ENCODE data around the gene C3orf70.

Gene C3orf70

DNA sequence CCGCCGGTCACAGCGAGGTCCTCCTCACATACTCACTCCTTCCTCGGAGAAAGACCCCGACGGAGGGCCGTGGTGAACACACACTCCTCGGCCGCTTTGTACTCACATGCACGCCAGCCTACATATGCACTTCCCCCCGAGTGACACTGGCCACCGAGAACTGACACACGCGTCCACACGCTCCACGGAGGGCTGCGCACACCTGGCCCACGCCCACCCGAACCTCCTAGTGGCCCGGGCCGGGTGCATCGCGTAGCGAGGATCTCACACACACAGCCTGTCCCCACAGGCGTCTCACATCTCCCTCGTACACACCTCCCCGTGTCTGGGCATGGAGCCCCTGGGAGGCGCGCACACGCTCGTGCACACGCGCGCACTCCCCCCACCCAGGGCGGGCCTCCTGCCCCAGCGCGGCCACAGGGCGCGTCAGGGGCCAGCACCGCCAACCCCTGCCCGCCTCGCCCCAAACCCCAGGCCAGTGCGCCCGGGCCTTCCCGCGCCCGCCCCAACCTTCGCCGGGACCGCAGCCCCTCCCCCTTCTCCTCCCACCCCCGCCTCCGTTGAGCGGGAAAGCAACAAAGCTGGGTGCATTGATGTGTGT, 411 bp upstream of the C3orf70 start:
- H3K4me3 ChIP-seq (ENCODE audit: low read depth, low read length): peak overlapping the region; percentile 75
- CTCF ChIA-PET: interaction anchor here (0.7 kb wide), 1 partner anchor 64 kb away, joined by 4 read pairs; no protein-coding TSS in a partner anchor
- no peaks in the 10 kb centered on the region for H3K36me3 ChIP-seq (ENCODE audit: control insufficient read depth in 2 of 2, insufficient read depth in 1 of 2, low read length in 2 of 2)
- H3K27ac ChIP-seq (ENCODE audit: extremely low read depth, low read depth, low read length): peak overlapping the region; percentile 59; the same call in 1 of the 2 replicates
- POLR2A ChIA-PET: interaction anchor here (0.7 kb wide), 1 partner anchor 310 kb away, joined by 4 read pairs; no protein-coding TSS in a partner anchor
- TF ChIP-seq ZNF335 (tag by site-specific recombination; conservative IDR thresholded peaks at IDR 0.05) (no peak), ZNF19 (tag by site-specific recombination; IDR thresholded peaks at IDR 0.05; ENCODE audit: low read depth) (no peak), ZNF560 (tag by site-specific recombination; IDR thresholded peaks at IDR 0.05; ENCODE audit: borderline replicate concordance) (no peak), ZNF777 (tag by site-specific recombination; IDR thresholded peaks at IDR 0.05; ENCODE audit: borderline replicate concordance) (peak; percentile 72; the same call in 1 of the 2 replicates), KLF9 (tag by site-specific recombination; IDR thresholded peaks at IDR 0.05; ENCODE audit: low read depth) (peak; percentile 29; the same call in 1 of the 2 replicates), ZSCAN30 (tag by site-specific recombination; IDR thresholded peaks at IDR 0.05) (no peak), ZNF658 (tag by site-specific recombination; IDR thresholded peaks at IDR 0.05) (no peak), ZNF624 (tag by site-specific recombination; IDR thresholded peaks at IDR 0.05) (no peak), ZFHX2 (tag by site-specific recombination; conservative IDR thresholded peaks at IDR 0.05) (no peak), ZNF10 (tag by site-specific recombination; IDR thresholded peaks at IDR 0.05) (no peak), ZNF791 (tag by site-specific recombination; IDR thresholded peaks at IDR 0.05) (no peak), ZNF837 (tag by site-specific recombination; IDR thresholded peaks at IDR 0.05) (no peak), ZBTB17 (tag by site-specific recombination; IDR thresholded peaks at IDR 0.05) (no peak), ZNF292 (tag by site-specific recombination; IDR thresholded peaks at IDR 0.05; ENCODE audit: borderline replicate concordance, low read depth) (no peak), HOXA7 (CRISPR knock-in tag; IDR thresholded peaks at IDR 0.05; ENCODE audit: borderline replicate concordance) (no peak)
- TF ChIP-seq, protein P1, sequence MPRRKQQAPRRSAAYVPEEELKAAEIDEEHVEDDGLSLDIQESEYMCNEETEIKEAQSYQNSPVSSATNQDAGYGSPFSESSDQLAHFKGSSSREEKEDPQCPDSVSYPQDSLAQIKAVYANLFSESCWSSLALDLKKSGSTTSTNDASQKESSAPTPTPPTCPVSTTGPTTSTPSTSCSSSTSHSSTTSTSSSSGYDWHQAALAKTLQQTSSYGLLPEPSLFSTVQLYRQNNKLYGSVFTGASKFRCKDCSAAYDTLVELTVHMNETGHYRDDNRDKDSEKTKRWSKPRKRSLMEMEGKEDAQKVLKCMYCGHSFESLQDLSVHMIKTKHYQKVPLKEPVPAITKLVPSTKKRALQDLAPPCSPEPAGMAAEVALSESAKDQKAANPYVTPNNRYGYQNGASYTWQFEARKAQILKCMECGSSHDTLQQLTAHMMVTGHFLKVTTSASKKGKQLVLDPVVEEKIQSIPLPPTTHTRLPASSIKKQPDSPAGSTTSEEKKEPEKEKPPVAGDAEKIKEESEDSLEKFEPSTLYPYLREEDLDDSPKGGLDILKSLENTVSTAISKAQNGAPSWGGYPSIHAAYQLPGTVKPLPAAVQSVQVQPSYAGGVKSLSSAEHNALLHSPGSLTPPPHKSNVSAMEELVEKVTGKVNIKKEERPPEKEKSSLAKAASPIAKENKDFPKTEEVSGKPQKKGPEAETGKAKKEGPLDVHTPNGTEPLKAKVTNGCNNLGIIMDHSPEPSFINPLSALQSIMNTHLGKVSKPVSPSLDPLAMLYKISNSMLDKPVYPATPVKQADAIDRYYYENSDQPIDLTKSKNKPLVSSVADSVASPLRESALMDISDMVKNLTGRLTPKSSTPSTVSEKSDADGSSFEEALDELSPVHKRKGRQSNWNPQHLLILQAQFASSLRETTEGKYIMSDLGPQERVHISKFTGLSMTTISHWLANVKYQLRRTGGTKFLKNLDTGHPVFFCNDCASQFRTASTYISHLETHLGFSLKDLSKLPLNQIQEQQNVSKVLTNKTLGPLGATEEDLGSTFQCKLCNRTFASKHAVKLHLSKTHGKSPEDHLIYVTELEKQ (tag by site-specific recombination; IDR thresholded peaks at IDR 0.05; ENCODE audit: borderline replicate concordance): no peak
- TF ChIP-seq, protein P2, sequence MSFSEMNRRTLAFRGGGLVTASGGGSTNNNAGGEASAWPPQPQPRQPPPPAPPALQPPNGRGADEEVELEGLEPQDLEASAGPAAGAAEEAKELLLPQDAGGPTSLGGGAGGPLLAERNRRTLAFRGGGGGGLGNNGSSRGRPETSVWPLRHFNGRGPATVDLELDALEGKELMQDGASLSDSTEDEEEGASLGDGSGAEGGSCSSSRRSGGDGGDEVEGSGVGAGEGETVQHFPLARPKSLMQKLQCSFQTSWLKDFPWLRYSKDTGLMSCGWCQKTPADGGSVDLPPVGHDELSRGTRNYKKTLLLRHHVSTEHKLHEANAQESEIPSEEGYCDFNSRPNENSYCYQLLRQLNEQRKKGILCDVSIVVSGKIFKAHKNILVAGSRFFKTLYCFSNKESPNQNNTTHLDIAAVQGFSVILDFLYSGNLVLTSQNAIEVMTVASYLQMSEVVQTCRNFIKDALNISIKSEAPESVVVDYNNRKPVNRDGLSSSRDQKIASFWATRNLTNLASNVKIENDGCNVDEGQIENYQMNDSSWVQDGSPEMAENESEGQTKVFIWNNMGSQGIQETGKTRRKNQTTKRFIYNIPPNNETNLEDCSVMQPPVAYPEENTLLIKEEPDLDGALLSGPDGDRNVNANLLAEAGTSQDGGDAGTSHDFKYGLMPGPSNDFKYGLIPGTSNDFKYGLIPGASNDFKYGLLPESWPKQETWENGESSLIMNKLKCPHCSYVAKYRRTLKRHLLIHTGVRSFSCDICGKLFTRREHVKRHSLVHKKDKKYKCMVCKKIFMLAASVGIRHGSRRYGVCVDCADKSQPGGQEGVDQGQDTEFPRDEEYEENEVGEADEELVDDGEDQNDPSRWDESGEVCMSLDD (tag by site-specific recombination; IDR thresholded peaks at IDR 0.05): no peak
- TF ChIP-seq, protein P3, sequence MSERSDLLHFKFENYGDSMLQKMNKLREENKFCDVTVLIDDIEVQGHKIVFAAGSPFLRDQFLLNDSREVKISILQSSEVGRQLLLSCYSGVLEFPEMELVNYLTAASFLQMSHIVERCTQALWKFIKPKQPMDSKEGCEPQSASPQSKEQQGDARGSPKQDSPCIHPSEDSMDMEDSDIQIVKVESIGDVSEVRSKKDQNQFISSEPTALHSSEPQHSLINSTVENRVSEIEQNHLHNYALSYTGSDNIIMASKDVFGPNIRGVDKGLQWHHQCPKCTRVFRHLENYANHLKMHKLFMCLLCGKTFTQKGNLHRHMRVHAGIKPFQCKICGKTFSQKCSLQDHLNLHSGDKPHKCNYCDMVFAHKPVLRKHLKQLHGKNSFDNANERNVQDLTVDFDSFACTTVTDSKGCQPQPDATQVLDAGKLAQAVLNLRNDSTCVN (tag by site-specific recombination; optimal IDR thresholded peaks at IDR 0.05): peak; percentile 39
- no peaks in the 10 kb centered on the region for H3K4me1 ChIP-seq (ENCODE audit: control insufficient read depth, insufficient read depth, low read length)
- H3K9me3 ChIP-seq (ENCODE audit: control insufficient read depth, insufficient read depth, low read depth, low read length): no peaks in the 10 kb centered on the region

All from HEK293 (cell line).